DOHH2 (cell line): Measurements from ENCODE around the gene ASGR2.

Experiments used
- H3F3A ChIP-seq: fragments of 200-600 bp; sonication (generic), shearing (Covaris generic); 2 replicates; pipeline ENCODE4 v1.6.0; 2016; ENCODE audit warnings: antibody characterized with exemption, mild to moderate bottlenecking; ENCODE audit not compliant: control insufficient read depth, insufficient read depth
- H3K27ac ChIP-seq: fragments of 200-600 bp; sonication (generic); 2 replicates; pipeline ENCODE4 v1.5.1; 2014; ENCODE audit warnings: low read depth, mild to moderate bottlenecking, low read length, moderate library complexity
- H3K27me3 ChIP-seq: fragments of 200-600 bp; sonication (generic); 2 replicates; pipeline ENCODE4 v1.6.1; 2014; ENCODE audit warnings: mild to moderate bottlenecking, low read length, mixed read lengths; ENCODE audit not compliant: control insufficient read depth
- H3K36me3 ChIP-seq: fragments of 200-600 bp; sonication (generic); 2 replicates; pipeline ENCODE4 v1.6.1; 2014; ENCODE audit warnings: mild to moderate bottlenecking, low read length, moderate library complexity, mixed read lengths; ENCODE audit not compliant: control insufficient read depth
- H3K4me1 ChIP-seq: fragments of 200-600 bp; sonication (generic); 2 replicates; pipeline ENCODE4 v1.6.1; 2014; ENCODE audit warnings: mild to moderate bottlenecking, low read length, mixed read lengths; ENCODE audit not compliant: control insufficient read depth
- H3K4me2 ChIP-seq: fragments of 200-600 bp; sonication (generic); 2 replicates; pipeline ENCODE4 v1.6.0; 2014; ENCODE audit warnings: mild to moderate bottlenecking, low read length, moderate library complexity
- H3K4me3 ChIP-seq: fragments of 200-600 bp; sonication (generic); 2 replicates; pipeline ENCODE4 v1.5.1; 2014; ENCODE audit warnings: mild to moderate bottlenecking, low read length, mixed read lengths
- H3K79me2 ChIP-seq: fragments of 200-600 bp; sonication (generic); 2 replicates; pipeline ENCODE4 v1.6.1; 2014; ENCODE audit warnings: mild to moderate bottlenecking, low read length, mixed read lengths; ENCODE audit not compliant: control insufficient read depth
- H3K9me2 ChIP-seq: fragments of 200-600 bp; sonication (generic); replicated peaks from 2 replicates; pipeline ENCODE4 v1.6.1; 2014; ENCODE audit warnings: mild to moderate bottlenecking, low read length, mixed read lengths; ENCODE audit not compliant: control insufficient read depth
- H3K9me3 ChIP-seq: fragments of 200-600 bp; sonication (generic); 2 replicates; pipeline ENCODE4 v1.6.1; 2014; ENCODE audit warnings: antibody characterized with exemption, low read length, mixed read lengths; ENCODE audit not compliant: control insufficient read depth, insufficient read depth
- H4K20me1 ChIP-seq: fragments of 200-600 bp; sonication (generic); 2 replicates; pipeline ENCODE4 v1.6.0; 2014; ENCODE audit warnings: low read depth, mild to moderate bottlenecking, antibody characterized with exemption, low read length, moderate library complexity; ENCODE audit not compliant: control insufficient read depth, insufficient read depth
- EZH2phosphoT487 ChIP-seq: fragments of 200-600 bp; sonication (generic); IDR thresholded peaks from 2 replicates; pipeline ENCODE4 v1.6.1; 2017; ENCODE audit warnings: borderline replicate concordance, mild to moderate bottlenecking, antibody characterized with exemption, low read length, moderate library complexity, mixed read lengths
- TF ChIP-seq, protein P1 (sequence below): fragments of 200-600 bp; sonication (generic); IDR thresholded peaks from one replicate; pipeline ENCODE4 v1.5.1; 2014; ENCODE audit warnings: antibody characterized with exemption, mild to moderate bottlenecking, low read depth, low read length; ENCODE audit not compliant: poor library complexity, severe bottlenecking

Gene ASGR2

DNA sequence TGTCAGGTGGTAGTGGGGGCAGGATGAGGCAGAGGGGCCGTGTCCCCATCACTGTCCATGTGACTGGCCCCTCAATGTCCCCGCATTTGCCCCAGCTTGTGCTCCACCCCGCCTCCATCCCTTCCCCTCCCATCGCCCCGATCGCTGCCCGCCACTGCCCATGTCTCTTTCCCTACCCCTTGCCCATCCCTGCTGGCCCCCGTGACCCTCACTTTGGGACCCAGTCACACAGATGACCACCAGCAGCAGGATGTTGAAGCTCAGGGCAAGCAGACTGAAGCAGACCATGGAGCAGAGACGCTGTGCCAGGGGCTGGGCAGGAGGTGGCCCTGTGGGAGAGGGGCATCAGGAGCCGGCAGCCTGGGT is 6.1 kb downstream of the ASGR2 start:
- Histone ChIP-seq H3K9me3 (no peaks in the 10 kb centered on the region), H3K4me1 (no peaks in the 10 kb centered on the region), H3K9me2 (no peaks in the 10 kb centered on the region), H3F3A (no peaks in the 10 kb centered on the region), H3K4me3 (no peak overlapping the region), H3K36me3 (no peaks in the 10 kb centered on the region), H3K79me2 (no peaks in the 10 kb centered on the region), H3K27ac (no peak overlapping the region), H4K20me1 (no peaks in the 10 kb centered on the region), H3K27me3 (no peaks in the 10 kb centered on the region), H3K4me2 (no peak overlapping the region)
- TF ChIP-seq, protein P1, sequence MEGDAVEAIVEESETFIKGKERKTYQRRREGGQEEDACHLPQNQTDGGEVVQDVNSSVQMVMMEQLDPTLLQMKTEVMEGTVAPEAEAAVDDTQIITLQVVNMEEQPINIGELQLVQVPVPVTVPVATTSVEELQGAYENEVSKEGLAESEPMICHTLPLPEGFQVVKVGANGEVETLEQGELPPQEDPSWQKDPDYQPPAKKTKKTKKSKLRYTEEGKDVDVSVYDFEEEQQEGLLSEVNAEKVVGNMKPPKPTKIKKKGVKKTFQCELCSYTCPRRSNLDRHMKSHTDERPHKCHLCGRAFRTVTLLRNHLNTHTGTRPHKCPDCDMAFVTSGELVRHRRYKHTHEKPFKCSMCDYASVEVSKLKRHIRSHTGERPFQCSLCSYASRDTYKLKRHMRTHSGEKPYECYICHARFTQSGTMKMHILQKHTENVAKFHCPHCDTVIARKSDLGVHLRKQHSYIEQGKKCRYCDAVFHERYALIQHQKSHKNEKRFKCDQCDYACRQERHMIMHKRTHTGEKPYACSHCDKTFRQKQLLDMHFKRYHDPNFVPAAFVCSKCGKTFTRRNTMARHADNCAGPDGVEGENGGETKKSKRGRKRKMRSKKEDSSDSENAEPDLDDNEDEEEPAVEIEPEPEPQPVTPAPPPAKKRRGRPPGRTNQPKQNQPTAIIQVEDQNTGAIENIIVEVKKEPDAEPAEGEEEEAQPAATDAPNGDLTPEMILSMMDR = no peak
- no peak for TF ChIP-seq EZH2phosphoT487

DNA sequence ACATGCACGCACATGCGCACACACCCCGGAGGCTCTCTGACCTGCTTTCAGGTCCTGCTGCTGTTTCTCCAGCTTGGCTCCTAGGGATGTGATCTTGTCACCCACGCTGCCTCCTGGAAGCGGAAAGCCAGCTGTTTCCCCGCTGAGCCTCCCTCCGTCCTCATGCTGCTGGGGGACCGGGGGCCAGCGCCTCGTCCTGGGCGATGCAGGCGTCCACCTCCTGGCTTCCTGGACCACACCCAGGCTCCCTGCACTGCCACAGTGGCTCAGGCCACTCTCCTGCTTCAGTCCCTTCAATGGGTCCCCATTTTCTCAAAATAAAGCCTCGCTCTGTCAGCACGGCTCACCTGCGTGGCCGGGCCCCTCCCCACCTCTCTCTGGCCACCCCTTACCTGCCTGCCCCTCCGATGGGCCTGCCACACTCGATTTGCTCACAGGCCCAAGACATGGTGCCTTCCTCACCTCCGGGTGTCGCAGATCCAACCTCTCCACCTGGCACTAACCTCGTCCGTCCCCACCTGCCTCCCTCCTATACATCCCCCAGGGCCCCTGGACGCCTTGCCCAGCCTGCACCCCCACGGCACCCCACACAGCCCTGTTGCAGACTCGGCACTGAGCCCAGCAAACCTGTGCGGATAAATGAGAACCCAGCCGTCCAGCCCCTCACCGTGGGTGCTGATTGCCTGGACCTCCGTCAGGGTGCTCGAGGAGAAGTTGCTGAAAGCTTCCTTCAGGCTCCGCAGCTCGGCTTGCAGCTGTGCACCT is 6.6 kb downstream of the ASGR2 start:
- Histone ChIP-seq H3K79me2 (no peaks in the 10 kb centered on the region), H3K27me3 (no peaks in the 10 kb centered on the region), H3K9me3 (no peaks in the 10 kb centered on the region), H3K4me1 (no peaks in the 10 kb centered on the region), H3K9me2 (no peaks in the 10 kb centered on the region), H4K20me1 (no peaks in the 10 kb centered on the region), H3F3A (no peaks in the 10 kb centered on the region), H3K4me3 (no peak overlapping the region), H3K27ac (no peak overlapping the region), H3K36me3 (no peaks in the 10 kb centered on the region), H3K4me2 (no peak overlapping the region)
- TF ChIP-seq, protein P1 = no peak
- TF ChIP-seq EZH2phosphoT487 = no peak

DNA sequence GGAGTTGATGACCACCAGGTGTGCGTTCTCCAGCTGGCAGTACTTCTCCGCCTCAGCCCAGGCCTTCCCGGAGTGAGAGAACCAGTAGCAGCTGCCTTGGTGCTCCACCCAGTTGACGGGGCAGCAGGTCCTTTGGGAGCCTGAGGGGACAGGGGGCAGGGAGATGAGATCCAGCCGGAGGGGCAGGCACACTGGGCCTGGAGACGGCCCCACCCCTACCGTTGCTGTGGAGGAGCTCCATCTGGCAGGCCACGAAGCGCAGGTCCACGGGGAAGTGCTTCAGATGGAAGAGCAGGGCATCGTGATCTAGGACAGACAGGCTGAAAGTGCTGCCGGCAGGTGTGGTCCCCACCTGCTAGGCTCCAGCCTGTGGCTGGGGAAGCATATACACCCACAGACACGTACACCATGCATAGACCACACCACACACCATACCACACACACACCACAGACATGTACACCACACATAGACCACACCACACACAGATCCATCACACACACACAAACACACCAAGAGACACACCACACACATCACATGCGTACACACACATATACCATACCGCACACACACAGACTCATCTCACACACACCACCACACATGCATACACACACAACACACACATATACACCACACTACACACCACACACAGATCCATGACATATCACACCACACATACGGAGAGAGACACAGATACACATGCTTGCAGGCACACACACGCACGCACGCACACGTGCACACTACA is 7.4 kb downstream of the ASGR2 start:
- H3F3A ChIP-seq = no peaks in the 10 kb centered on the region
- no peaks in the 10 kb centered on the region for H3K27me3 ChIP-seq
- no peak overlapping the region for H3K4me3 ChIP-seq
- no peaks in the 10 kb centered on the region for H3K79me2 ChIP-seq
- H3K36me3 ChIP-seq = no peaks in the 10 kb centered on the region
- H3K9me2 ChIP-seq = no peaks in the 10 kb centered on the region
- H3K9me3 ChIP-seq = no peaks in the 10 kb centered on the region
- no peak overlapping the region for H3K4me2 ChIP-seq
- H3K4me1 ChIP-seq = no peaks in the 10 kb centered on the region
- H4K20me1 ChIP-seq = no peaks in the 10 kb centered on the region
- TF ChIP-seq EZH2phosphoT487 = no peak
- TF ChIP-seq, protein P1 = no peak
- no peak overlapping the region for H3K27ac ChIP-seq
